Measurements from ENCODE around the gene GLUL.

GRCh38 chr1:182400567-182400966 is 9.0 kb upstream of the GLUL start, which contains the start of gene TEDDM1:
- TF ChIP-seq CTCF (IDR thresholded peaks at IDR 0.05) (no peak), POLR2A (IDR thresholded peaks at IDR 0.05) (no peak)

All from uterus (tissue), 2 donors.